ENCODE measurements around the gene CABLES1.
"Not testable (repeated sequence)": the region's sequence is repeated elsewhere in the genome, so short reads cannot be mapped to it uniquely, and the experiment has no call there.

The CABLES1 gene

GRCh38 chr18:23134780-23135549 lies at the start of gene CABLES1:
TSS of gene CABLES1 (plus strand) at chr18:23135485. CDS start at chr18:23135763, 278 bp downstream.
- DNase-seq = no peak

- no peak for DNase-seq
These were observed 47.9 kb upstream of the CABLES1 start for GRCh38 chr18:23087352-23087751.

GRCh38 chr18:23088310-23088709 lies 47.0 kb upstream of the CABLES1 start:
- no peak for DNase-seq

DNA sequence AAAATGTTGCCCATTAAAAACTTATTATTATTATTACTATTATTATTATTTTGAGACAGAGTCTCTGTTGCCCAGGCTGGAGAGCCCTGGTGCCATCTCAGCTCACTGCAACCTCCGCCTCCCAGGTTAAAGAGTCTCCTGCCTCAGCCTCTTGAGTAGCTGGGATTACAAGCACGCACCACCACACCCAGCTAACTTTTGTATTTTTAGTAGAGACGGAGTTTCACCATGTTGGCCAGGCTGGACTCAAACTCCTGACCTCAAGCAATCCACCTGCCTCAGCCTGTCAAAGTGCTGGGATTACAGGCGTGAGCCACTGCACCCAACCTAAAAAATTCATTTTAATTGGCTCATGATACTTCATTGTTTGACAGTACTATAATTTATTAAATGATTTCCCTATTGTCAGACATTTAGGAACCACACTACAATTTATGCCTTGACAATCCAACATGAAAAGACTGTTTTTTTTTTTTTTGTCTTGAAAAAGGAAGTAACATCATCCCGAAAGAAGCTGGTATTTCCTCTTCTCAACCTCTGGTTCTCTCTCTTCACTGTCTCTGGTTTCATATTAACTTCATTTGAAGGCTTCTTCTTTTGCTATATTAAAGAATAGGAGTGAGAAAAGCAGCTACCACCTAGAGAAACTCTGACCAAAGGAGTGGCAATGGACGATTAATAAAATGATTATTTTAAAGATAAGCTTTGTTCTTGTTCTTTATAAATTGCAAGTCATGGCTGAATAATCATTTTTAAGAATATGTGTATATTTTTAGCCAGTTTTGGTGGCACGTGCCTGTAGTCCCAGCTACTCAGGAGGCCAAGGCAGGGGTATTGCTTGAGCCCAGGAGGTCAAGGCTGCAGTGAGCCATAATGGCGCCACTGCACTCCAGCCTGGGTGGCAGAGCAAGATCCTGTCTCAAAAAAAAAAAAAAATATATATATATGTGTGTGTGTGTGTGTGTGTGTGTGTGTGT lies 44.0 kb upstream of the CABLES1 start:
- DNase-seq = not testable (repeated sequence)

DNA sequence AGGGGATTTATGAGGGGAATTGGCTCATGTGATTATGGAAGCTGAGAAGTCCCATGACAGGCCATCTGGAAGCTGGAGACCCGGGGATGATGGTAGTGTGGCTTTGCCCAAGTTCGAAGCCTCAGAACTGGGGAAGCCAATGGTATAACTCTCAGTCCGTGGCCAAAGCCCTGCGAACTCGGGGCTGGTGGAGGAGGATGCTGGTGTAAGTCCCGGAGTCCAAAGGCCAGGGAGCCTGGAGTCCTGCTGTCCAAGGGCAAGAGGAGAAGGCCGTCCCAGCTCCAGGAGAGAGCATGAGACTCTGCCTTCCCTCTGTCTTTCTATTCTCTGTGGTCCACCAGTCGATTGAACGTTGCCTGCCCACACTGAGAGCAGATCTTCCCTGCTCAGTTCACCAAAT lies 43.2 kb upstream of the CABLES1 start:
- DNase-seq = no peak

GRCh38 chr18:23093130-23093529 lies 42.2 kb upstream of the CABLES1 start:
- DNase-seq = not testable (repeated sequence)

DNA sequence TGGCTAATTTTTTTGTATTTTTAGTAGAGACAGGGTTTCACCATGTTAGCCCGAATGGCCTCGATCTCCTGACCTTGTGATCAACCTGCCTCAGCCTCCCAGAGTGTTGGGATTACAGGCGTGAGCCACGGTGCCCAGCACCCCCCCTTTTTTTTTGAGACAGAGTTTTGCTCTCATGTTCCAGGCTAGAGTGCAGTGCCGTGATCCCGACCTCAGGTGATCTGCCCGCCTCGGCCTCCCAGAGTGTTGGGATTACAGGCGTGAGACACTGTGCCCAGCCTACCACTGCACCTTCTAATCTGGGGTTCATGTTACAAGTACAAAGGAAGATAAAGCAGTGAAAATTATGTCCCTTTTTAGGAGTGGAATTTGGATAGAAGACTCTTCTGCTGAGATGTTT lies 41.5 kb upstream of the CABLES1 start:
- DNase-seq = no peak

DNA sequence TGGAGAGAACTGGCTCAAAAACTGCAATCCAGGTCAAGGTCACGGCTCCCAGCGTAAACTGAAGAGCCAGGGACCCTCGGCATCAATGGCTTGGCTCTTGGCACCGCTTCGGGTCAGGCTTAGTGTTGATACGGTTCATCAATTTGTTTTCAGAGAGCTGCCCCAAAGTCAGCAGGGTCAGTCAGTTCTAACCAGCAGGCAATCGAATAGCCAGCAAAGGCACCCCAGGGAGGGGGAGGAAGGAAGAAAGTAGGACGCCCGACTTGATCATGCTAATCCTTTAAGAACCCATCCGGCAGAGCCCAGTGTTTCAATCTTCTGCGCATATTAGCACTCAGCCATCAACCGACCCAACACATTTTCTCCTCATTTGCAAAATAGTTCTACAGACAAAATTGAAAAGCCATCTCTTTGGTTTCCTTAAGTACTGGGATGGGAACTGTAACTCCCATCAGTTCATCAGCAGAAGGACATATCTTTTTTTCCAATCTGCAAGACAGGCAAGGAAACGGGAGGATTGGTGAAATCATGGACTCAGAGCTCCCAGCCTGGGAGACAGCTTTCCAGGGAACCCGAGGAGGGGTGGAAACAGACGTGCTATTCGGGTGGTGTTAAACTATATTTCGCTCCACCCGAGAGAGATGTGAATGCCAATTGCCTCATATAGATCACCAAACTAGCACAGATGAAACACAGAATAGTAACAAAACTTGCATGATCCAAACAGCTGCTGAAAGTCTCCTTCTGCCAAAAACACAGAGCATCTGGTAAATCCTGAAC lies 40.7 kb upstream of the CABLES1 start:
- DNase-seq = no peak

DNA sequence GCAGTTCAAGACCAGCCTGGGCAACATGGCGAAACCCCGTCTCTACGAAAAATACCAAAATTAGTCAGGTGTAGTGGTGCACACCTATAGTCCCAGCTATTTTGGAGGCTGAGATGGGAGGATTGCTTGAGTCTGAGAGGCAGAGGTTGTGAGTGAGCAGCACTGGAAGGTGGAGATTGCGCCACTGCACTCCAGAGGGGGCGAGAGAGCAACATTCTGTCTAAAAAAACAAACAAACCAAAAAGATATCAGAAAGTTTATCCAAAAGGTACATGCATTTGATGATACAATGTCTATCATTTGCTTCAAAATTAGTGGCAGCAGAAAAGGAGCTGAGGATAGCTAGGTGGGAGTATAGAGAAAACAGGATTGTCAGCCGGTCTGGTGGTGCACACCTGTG lies 39.8 kb upstream of the CABLES1 start:
- DNase-seq = no peak

DNA sequence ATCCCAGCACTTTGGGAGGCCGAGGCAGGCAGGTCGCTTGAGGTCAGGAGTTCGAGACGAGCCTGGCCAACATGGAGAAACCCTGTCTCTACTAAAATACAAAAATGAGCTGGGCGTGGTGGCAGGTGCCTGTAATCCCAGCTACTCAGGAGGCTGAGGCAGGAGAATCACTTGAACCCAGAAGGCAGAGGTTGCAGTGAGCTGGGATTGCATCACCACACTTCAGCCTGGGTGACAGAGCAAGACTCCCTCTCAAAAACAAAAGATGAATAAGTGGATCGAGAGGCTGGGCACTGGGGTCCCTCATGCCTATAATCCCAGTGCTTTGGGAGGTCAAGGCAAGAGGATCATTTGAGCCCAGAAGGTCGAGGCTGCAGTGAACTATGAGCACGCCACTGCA lies 38.3 kb upstream of the CABLES1 start:
- not testable (repeated sequence) for DNase-seq

DNA sequence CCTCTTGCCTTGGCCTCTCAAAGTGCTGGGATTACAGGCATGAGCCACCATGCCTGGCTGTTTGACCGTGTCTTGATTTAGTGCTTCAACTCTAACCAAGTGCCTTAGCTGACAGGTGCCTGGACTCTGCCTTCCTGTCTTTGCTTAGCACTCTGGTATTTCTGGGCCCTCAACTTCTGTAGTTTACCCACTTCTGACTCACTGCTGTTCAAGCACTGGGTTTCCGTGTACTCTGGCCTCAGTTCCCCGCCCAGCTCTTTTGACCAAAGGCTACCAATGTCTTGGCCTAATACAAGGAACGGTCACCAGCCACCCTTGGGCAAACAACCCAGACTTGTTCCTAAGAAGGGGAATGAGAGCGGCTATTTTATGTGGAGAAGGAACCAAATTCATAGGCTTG lies 35.7 kb upstream of the CABLES1 start:
- DNase-seq = no peak

DNA sequence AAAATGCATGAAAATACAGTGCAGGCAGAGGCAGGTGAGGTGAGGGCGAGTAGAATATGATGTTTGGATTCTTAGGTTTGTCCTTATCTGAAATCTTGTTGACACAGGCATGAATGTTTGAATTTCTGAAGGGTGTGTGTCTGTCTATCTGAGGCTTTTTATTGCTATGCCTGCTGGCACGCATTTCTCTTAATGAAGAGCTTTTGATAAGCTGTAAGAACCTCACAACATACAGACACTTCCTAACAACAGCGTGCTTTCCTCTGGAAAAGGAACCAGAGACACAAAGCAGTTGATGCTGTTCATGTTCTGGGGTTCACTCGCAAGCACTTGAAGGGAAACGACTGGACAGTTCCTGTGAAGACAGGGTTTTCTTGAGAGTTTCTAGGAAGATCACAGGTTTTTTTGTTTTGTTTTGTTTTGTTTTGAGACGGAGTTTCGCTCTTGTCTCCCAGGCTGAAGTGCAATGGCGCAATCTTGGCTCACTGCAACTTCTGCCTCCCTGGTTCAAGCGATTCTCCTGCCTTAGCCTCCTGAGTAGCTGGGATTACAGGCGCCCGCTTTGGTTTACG lies 33.3 kb upstream of the CABLES1 start:
- no peak for DNase-seq

DNA sequence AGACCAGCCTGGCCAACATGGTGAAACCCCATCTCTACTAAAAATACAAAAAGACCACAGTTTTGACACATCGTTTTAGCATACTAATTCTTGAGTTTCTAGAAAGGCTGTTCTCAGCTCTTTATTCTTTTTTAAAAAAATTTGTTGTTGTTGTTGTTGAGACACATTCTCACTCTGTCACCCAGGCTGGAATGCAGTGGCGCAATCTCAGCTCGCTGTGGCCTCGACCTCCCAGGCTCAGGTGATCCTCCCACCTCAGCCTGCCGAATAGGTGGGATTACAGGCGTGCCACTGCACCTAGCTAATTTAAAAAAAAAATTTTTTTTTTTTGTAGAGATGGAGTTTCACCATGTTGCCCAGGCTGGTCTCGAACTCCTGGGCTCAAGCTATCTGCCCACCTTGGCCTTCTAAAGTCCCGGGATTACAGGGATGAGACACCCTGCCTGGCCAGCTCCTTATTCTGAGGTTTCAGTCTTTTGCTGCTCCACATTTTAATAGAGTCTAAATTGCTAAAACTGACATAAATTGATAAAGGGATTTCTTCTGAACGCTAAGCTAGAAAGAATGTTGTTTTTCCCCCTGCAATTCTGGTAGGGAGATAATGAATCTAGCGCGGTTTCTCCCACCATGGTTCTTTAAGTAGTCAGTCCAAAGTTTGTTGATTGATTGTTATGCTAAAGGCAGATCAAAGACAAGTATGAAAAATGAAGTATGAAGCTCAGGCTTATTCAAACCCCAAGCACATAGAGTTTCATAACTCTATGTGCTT lies 32.6 kb upstream of the CABLES1 start:
- DNase-seq = no peak

GRCh38 chr18:23103449-23103848 lies 31.8 kb upstream of the CABLES1 start:
- DNase-seq = no peak

DNA sequence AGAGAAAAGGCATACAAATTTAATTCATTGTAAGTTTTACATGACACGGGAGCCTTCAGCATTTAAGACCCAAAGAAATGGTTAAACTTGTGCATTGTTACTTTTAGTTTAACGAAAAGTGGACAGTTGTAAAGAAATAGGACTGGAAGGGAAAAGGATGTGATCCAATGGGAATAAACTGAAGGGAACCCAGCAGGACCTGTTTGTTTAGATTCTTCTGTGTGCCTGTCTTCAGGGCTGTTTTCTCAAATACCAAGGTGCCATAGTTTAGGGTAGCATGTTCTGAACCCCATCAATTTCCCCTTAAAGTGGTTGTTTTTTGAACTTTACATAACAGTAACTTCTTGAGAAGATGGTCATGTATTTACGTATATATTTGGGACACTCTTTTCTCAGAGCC lies 30.3 kb upstream of the CABLES1 start:
- DNase-seq = no peak

DNA sequence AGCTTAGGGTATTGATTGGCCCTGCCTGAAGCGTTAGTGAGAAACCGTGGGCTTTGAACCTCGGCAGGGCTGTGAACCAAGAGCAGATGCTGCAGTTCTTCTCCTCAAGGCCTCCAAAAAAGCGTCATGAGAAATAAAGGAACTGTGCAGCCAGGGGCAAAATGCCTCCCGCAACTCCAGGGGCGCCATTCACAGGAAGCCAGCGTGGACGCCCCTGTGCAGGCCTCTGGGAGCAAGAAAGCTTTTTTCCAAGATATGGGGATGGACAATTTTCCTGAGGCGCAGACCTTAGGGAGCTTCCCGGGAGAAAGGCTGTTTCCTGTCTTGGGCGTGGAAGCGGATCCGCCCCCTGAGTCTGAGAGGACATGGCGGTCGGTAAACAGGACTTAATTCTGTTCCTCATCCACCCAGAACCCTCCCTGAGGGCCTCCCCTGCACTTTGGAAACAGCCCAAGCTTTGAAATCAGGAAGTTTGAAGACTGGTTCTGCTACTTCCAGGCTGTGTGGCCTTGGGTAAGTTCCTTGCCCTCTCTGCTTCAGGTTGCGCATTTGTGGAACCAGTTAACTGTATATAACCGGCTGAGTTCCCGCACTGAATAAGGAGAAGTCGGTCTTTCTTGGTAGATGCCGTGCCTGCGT lies 29.6 kb upstream of the CABLES1 start:
- DNase-seq = no peak

DNA sequence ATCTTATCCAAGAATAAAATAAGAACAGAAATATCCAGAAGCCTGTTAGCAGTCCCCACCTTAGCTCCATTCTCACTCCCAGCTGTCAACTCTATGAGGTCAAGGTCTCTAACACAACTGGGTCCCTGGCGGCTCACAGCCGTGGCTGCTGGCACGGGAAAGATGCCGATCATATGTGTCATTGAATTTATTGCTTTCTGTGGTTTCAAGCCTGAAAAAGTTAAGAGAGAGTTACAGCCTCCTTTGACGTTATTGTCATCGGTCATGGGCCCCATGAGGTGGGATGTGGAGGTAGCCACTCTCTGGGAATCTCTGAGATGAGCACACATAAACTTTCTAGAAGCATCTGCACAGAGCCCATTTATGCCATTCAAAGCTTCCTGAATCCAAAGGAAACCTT lies 28.7 kb upstream of the CABLES1 start:
- no peak for DNase-seq

DNA sequence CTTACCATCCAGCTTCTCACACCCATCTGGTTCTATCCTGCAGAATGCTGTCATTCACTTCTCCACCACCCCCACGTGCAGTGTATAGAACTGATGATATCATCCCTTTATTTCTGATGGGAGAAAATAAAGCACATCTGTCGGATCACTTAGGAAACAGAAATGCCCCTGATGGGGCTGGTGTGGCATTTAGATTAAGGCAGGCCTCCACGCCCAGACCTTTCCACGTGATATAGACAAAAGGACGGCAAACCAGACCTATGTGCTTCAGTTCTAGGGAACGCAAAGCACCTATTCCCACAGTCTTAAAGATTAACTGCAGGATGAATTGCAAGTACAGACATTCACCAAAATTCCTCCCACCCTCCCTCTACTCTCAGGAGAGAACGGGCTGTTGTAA lies 27.6 kb upstream of the CABLES1 start:
- no peak for DNase-seq

DNA sequence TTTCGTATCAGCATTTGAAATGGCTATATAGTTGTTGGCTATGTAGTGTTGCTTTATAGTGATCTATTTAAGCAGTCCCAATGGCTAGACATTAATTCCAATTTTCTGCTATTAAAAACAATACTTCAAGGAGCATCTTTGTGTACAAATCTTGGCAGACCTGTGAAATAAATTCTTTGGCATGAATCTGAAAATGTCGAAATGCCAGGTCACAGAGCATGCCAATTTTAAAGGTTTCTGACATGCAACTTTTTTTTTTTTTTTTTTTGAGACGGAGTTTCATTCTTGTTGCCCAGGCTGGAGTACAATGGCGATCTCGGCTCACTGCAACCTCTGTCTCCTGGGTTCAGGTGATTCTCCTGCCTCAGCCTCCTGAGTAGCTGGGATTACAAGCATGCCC lies 26.8 kb upstream of the CABLES1 start:
- DNase-seq = no peak

GRCh38 chr18:23109163-23109562 lies 26.1 kb upstream of the CABLES1 start:
- not testable (repeated sequence) for DNase-seq

GRCh38 chr18:23113576-23113975 lies 21.7 kb upstream of the CABLES1 start:
- DNase-seq = no peak

Measured in NCI-H1417 treated with DMSO at 0.1 percent for 48 hours (cell line).